HEK293 (cell line): ENCODE data around the gene PAEP.

Source experiments
- CTCF ChIA-PET: fragments of 350-600 bp; formaldehyde crosslinking; extraction: SDS; loops from one replicate; lab custom pipeline; 2021; ENCODE audit warnings: antibody characterized with exemption; lab: Yijun Ruan, JAX
- POLR2A ChIA-PET: fragments of 300-600 bp; formaldehyde crosslinking; extraction: SDS; loops from one replicate; lab custom pipeline; 2020; ENCODE audit warnings: antibody characterized with exemption, inconsistent platforms; lab: Yijun Ruan, JAX
- H3K27ac ChIP-seq: fragments of 200-500 bp; sonication (Bioruptor generic); 2 replicates; pipeline ENCODE4 v1.5.1; 2014; ENCODE audit warnings: low read depth, low read length, control low read depth, inconsistent platforms; ENCODE audit errors: extremely low read depth
- H3K36me3 ChIP-seq, 2 experiments: fragments of 200-500 bp in 1 of 2; sonication (Bioruptor generic) in 1 of 2; 1 replicate in 1 of 2; 2 replicates in 1 of 2; pipeline ENCODE4 v1.5.1; 2014 to 2017; ENCODE audit warnings: inconsistent platforms in 2 of 2, low read length in 2 of 2; ENCODE audit not compliant: control insufficient read depth in 2 of 2, insufficient read depth in 1 of 2
- H3K4me1 ChIP-seq: fragments of 200-500 bp; sonication (Bioruptor generic); 2 replicates; pipeline ENCODE4 v1.5.1; 2014; ENCODE audit warnings: mild to moderate bottlenecking, low read length, inconsistent platforms; ENCODE audit not compliant: control insufficient read depth, insufficient read depth
- H3K4me3 ChIP-seq: 2 replicates; pipeline ENCODE4 v1.5.1; 2011; ENCODE audit warnings: low read depth, mild to moderate bottlenecking, control low read depth, low read length, moderate library complexity
- H3K9me3 ChIP-seq: fragments of 200-500 bp; sonication (Bioruptor generic); 2 replicates; pipeline ENCODE4 v1.5.1; 2014; ENCODE audit warnings: low read depth, low read length, inconsistent platforms; ENCODE audit not compliant: control insufficient read depth, insufficient read depth
- GFI1B ChIP-seq: fragments of 450-650 bp; formaldehyde crosslinking; IDR thresholded peaks from 2 replicates; pipeline ENCODE4 v1.5.1; 2016; ENCODE audit warnings: missing biosample characterization, missing genetic modification characterization
- ZNF140 ChIP-seq: fragments of 450-650 bp; formaldehyde crosslinking; IDR thresholded peaks from 2 replicates; pipeline ENCODE4 v1.5.1; 2016; ENCODE audit warnings: missing biosample characterization, missing genetic modification characterization
- ZNF202 ChIP-seq: fragments of 450-650 bp; formaldehyde crosslinking; IDR thresholded peaks from 2 replicates; pipeline ENCODE4 v1.5.1; 2016; ENCODE audit warnings: missing biosample characterization, missing genetic modification characterization, borderline replicate concordance
- ZNF280D ChIP-seq: fragments of 450-650 bp; formaldehyde crosslinking; IDR thresholded peaks from 2 replicates; pipeline ENCODE4 v1.5.1; 2016; ENCODE audit warnings: missing biosample characterization, missing genetic modification characterization
- ZNF292 ChIP-seq: fragments of 450-650 bp; formaldehyde crosslinking; IDR thresholded peaks from 2 replicates; pipeline ENCODE4 v1.5.1; 2016; ENCODE audit warnings: low read depth, missing biosample characterization, missing genetic modification characterization, borderline replicate concordance
- ZNF311 ChIP-seq: fragments of 450-650 bp; formaldehyde crosslinking; IDR thresholded peaks from 2 replicates; pipeline ENCODE4 v1.5.1; 2017; ENCODE audit warnings: missing biosample characterization, missing genetic modification characterization, borderline replicate concordance
- ZNF518A ChIP-seq: fragments of 450-650 bp; formaldehyde crosslinking; conservative IDR thresholded peaks from 2 replicates; pipeline ENCODE4 v1.5.1; 2016; ENCODE audit warnings: low read depth, missing biosample characterization, missing genetic modification characterization
- ZNF530 ChIP-seq: fragments of 450-650 bp; formaldehyde crosslinking; IDR thresholded peaks from 2 replicates; pipeline ENCODE4 v1.5.1; 2016; ENCODE audit warnings: low read depth, missing biosample characterization, missing genetic modification characterization
- ZNF639 ChIP-seq: fragments of 450-650 bp; formaldehyde crosslinking; IDR thresholded peaks from 2 replicates; pipeline ENCODE4 v1.5.1; 2016; ENCODE audit warnings: missing biosample characterization, missing genetic modification characterization
- ZNF660 ChIP-seq: fragments of 450-650 bp; IDR thresholded peaks from 2 replicates; pipeline ENCODE4 v1.5.1; 2018; ENCODE audit warnings: missing biosample characterization, mild to moderate bottlenecking, missing genetic modification characterization
- ZNF76 ChIP-seq: fragments of 450-650 bp; formaldehyde crosslinking; IDR thresholded peaks from 2 replicates; pipeline ENCODE4; 2016; ENCODE audit warnings: low read depth, missing biosample characterization, missing genetic modification characterization, borderline replicate concordance
- TF ChIP-seq, protein P1 (sequence below): fragments of 450-650 bp; formaldehyde crosslinking; IDR thresholded peaks from 2 replicates; pipeline ENCODE4 v1.5.1; 2016; ENCODE audit warnings: missing biosample characterization, missing genetic modification characterization

PAEP gene

GRCh38 chr9:135563039-135563476 is 1.5 kb downstream of the PAEP start (continued):
- TF ChIP-seq ZNF518A (tag by site-specific recombination), result no peak
- TF ChIP-seq ZNF280D (tag by site-specific recombination), result no peak
- TF ChIP-seq, protein P1, sequence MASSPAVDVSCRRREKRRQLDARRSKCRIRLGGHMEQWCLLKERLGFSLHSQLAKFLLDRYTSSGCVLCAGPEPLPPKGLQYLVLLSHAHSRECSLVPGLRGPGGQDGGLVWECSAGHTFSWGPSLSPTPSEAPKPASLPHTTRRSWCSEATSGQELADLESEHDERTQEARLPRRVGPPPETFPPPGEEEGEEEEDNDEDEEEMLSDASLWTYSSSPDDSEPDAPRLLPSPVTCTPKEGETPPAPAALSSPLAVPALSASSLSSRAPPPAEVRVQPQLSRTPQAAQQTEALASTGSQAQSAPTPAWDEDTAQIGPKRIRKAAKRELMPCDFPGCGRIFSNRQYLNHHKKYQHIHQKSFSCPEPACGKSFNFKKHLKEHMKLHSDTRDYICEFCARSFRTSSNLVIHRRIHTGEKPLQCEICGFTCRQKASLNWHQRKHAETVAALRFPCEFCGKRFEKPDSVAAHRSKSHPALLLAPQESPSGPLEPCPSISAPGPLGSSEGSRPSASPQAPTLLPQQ (tag by site-specific recombination), result no peak

DNA sequence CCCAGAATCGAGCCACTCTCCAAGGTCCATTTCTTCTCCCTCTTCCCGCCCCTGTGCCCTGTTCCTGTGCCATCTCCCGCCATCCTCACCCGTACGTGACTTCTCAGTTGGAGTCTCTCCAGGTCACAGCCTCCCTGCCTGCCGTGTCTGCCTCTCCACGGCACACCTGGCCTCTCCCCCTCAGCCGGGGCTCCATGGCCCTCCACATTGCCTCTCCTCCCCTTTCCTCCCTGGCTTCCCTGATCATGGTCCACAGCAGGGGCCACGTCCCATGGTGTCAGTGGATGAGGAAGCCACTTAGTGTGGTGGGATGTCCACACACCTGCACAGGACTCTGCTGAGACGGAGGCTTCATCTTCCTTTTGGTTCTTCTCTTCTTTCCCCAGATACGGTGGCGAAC is 2.3 kb downstream of the PAEP start:
- POLR2A ChIA-PET, result no interaction called here
- TF ChIP-seq ZNF530 (no peak), ZNF76 (tag by site-specific recombination) (no peak), ZNF311 (tag by site-specific recombination) (no peak), ZNF292 (tag by site-specific recombination) (no peak), GFI1B (no peak), ZNF639 (no peak), ZNF660 (tag by site-specific recombination) (no peak), ZNF140 (tag by site-specific recombination) (no peak), ZNF202 (tag by site-specific recombination) (no peak)
- TF ChIP-seq, all 188 proteins: peak for 0

More for the DNA sequence above, 2.3 kb downstream of the PAEP start:
- H3K4me3 ChIP-seq, result no peak overlapping the region
- H3K4me1 ChIP-seq, result no peaks in the 10 kb centered on the region
- CTCF ChIA-PET, result no interaction called here
- no peak overlapping the region for H3K27ac ChIP-seq
- H3K9me3 ChIP-seq, result no peaks in the 10 kb centered on the region
- H3K36me3 ChIP-seq, result no peaks in the 10 kb centered on the region
